B cell (primary cell): ENCODE data around the gene NAA80.

Experiments
- CTCF ChIP-seq: fragments of 200-600 bp; IDR thresholded peaks from one replicate; pipeline ENCODE4 v1.8.0; 2022; ENCODE audit warnings: antibody characterized with exemption, mild to moderate bottlenecking
- EZH2 ChIP-seq: IDR thresholded peaks from 2 replicates; pipeline ENCODE4 v1.6.1; 2012; ENCODE audit warnings: borderline replicate concordance, low read depth, mild to moderate bottlenecking, moderate library complexity, low read length; ENCODE audit not compliant: insufficient read depth, poor library complexity, severe bottlenecking

DNA sequence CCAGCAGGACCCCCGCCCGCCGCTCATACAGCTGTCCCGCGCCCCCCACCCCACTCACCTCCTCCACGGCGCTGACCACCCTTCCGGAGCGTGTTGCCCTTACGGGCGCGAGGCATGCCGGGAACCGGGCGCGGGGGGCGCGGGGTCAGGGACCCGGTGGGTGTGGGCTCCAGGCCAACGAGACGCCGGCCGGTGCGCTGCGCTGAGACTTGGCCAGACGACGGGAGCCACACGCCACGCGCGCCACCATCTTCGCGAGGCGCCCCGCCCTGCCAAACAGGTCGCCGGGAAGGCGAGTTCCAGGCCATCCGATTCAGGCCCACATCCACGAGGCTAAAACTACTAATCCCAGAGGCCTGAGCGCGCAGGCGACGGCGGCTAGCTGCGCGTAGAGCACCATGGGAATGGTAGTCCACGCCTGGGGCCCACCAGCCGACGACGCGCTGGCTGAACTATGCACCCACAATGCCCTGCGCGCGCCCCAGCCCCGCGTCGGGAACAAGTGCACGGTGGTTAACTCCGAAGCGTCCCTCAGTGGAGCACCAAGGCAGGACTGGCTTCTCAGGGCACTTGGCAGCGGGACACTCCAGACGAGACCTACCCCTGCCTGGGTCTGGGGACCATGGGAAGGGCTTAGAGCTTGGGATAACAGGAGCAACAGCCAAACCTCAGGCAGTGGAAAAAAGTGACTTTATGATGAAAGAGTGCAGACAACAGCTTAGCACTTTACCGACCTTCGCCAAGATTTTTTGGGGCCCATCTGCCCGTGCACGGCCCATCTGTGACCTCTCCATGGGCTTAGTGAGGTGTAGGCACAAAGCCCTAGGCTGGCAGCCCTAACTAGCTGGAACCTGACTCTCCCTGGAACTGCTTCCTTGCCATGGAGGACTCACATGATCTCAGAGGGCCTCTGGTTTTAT lies 6.8 kb downstream of the NAA80 start, which contains the start of gene IFRD2:
- TF ChIP-seq CTCF (no peak), EZH2 (no peak)
